Progenitor cell of endocrine pancreas (in vitro differentiated cells): ENCODE data around the gene PTBP3. TPM values are rescaled to one million over a fixed set of nuclear protein-coding genes. Genes with fewer than 3 reads are reported as not detected.

Source experiments
- DNase-seq: peaks from one replicate; pipeline ENCODE4 v3.0.0; 2021; ENCODE audit warnings: low spot score; ENCODE audit not compliant: unreplicated experiment
- H3K27ac Mint-ChIP-seq: 2 replicates; pipeline ENCODE4 v1.8.0; 2021; ENCODE audit warnings: mild to moderate bottlenecking, moderate library complexity, mixed read lengths
- H3K27me3 Mint-ChIP-seq: 2 replicates; pipeline ENCODE4 v1.8.0; 2021; ENCODE audit warnings: mixed read lengths
- H3K36me3 Mint-ChIP-seq: 2 replicates; pipeline ENCODE4 v1.8.0; 2022; ENCODE audit warnings: mixed read lengths; ENCODE audit not compliant: insufficient read depth
- H3K4me1 Mint-ChIP-seq: 2 replicates; pipeline ENCODE4 v1.8.0; 2021; ENCODE audit warnings: low read depth, mixed read lengths
- H3K4me3 Mint-ChIP-seq: 2 replicates; pipeline ENCODE4 v1.8.0; 2021; ENCODE audit warnings: low read depth, mild to moderate bottlenecking, moderate library complexity, mixed read lengths
- H3K9me3 Mint-ChIP-seq: 2 replicates; pipeline ENCODE4 v1.8.0; 2021; ENCODE audit warnings: low read depth, mixed read lengths
- CTCF ChIP-seq: fragments of 200-600 bp; sonication (generic); IDR thresholded peaks from one replicate; pipeline ENCODE4 v1.5.0; 2021; ENCODE audit warnings: antibody characterized with exemption, mild to moderate bottlenecking; ENCODE audit not compliant: unreplicated experiment
- total RNA-seq: library from RNA; stranded (reverse); gene quantifications from 2 replicates; pipeline ENCODE4 v1.2.1, GENCODE V29; 2021

PTBP3 gene
- total RNA-seq, 1 donor from 2014 or later: 67.1 TPM

- H3K4me1 Mint-ChIP-seq: no peaks in the 10 kb centered on the region
- no peaks in the 10 kb centered on the region for H3K27me3 Mint-ChIP-seq
- peaks cover 3% of the 10 kb centered on the region for H3K36me3 Mint-ChIP-seq
- DNase-seq: no peak
- H3K9me3 Mint-ChIP-seq: peaks cover 5% of the 10 kb centered on the region
- no peak overlapping the region for H3K4me3 Mint-ChIP-seq
- H3K27ac Mint-ChIP-seq: no peak overlapping the region
- TF ChIP-seq CTCF: no peak
These were observed 146.0 kb downstream of the PTBP3 start for GRCh38 chr9:112187404-112187803.

GRCh38 chr9:112186695-112187094 is 146.7 kb downstream of the PTBP3 start:
- Mint-ChIP-seq H3K27me3 (no peaks in the 10 kb centered on the region), H3K36me3 (peaks cover 3% of the 10 kb centered on the region), H3K27ac (no peak overlapping the region), H3K9me3 (peaks cover 5% of the 10 kb centered on the region), H3K4me1 (no peaks in the 10 kb centered on the region), H3K4me3 (no peak overlapping the region)
- TF ChIP-seq CTCF: no peak
- DNase-seq: no peak

- H3K4me3 Mint-ChIP-seq: no peak overlapping the region
- H3K36me3 Mint-ChIP-seq: no peaks in the 10 kb centered on the region
- no peak for DNase-seq
- no peak for TF ChIP-seq CTCF
- no peaks in the 10 kb centered on the region for H3K27me3 Mint-ChIP-seq
- no peaks in the 10 kb centered on the region for H3K9me3 Mint-ChIP-seq
- peaks cover 8% of the 10 kb centered on the region for H3K4me1 Mint-ChIP-seq
- H3K27ac Mint-ChIP-seq: no peak overlapping the region
These were observed 148.5 kb downstream of the PTBP3 start for GRCh38 chr9:112184946-112185345.

GRCh38 chr9:112184221-112184620 is 149.2 kb downstream of the PTBP3 start:
- H3K4me3 Mint-ChIP-seq: no peak overlapping the region
- DNase-seq: no peak
- no peak overlapping the region for H3K27ac Mint-ChIP-seq
- no peaks in the 10 kb centered on the region for H3K9me3 Mint-ChIP-seq
- no peaks in the 10 kb centered on the region for H3K27me3 Mint-ChIP-seq
- H3K4me1 Mint-ChIP-seq: peaks cover 8% of the 10 kb centered on the region
- no peak for TF ChIP-seq CTCF
- H3K36me3 Mint-ChIP-seq: no peaks in the 10 kb centered on the region

- no peak for DNase-seq
- no peaks in the 10 kb centered on the region for H3K36me3 Mint-ChIP-seq
- H3K27ac Mint-ChIP-seq: no peak overlapping the region
- peaks cover 21% of the 10 kb centered on the region for H3K4me1 Mint-ChIP-seq
- TF ChIP-seq CTCF: no peak
- H3K27me3 Mint-ChIP-seq: peaks cover 12% of the 10 kb centered on the region
- H3K9me3 Mint-ChIP-seq: no peaks in the 10 kb centered on the region
- H3K4me3 Mint-ChIP-seq: no peak overlapping the region
These were observed 153.0 kb downstream of the PTBP3 start for GRCh38 chr9:112180387-112180881.
